Stimulated activated CD4-positive, alpha-beta T cell treated with anti-CD3 and anti-CD28 coated beads, Interleukin-1b, Interleukin-23, amount 100 ng/mL, for 4 hours (primary cell): ENCODE data around the gene SLC1A7.

Experiments used
- DNase-seq, 2 donors: peaks; one replicate each; pipeline ENCODE4 v3.0.0-alpha.2; 2020; ENCODE audit warnings: low read depth in 2 of 2

Gene SLC1A7

DNA sequence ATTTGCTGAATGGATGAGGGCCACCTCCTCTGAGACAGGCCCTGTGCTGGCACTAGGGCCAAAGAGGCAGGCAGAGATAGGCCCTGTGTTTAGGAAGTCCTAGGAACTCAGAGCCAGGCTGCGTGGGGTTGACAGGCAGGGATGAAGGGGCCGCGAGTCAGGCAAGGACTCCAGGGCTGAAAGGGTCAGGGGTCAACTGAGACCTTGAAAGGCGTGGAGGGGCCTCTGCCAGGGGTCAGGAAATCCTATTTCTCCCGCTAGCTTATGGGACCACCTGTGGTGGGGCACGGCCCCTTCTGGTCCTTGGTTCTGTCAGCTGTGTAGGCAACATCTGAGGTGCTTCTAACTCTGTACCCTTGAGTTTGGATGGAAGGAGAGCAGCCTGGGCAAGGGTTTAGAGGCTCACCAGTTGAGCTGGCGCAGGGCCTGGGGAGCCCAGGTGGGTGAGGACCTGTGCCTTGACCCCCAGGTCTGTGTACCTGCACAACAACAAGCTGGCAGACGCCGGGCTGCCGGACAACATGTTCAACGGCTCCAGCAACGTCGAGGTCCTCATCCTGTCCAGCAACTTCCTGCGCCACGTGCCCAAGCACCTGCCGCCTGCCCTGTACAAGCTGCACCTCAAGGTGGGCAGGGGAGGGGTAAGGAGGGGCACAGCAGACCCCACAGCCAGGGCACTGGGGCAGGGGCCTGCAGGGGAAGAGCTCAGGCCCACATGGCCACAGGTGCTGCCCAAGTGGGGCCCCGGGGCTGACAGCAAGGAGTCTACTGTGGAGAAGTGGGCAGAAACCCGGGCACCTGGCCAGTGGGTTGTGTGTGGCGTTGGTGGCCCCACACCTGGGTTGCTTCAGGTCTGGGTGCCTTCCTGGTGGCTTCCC is 65.5 kb downstream of the SLC1A7 start:
- DNase-seq: no peak

DNA sequence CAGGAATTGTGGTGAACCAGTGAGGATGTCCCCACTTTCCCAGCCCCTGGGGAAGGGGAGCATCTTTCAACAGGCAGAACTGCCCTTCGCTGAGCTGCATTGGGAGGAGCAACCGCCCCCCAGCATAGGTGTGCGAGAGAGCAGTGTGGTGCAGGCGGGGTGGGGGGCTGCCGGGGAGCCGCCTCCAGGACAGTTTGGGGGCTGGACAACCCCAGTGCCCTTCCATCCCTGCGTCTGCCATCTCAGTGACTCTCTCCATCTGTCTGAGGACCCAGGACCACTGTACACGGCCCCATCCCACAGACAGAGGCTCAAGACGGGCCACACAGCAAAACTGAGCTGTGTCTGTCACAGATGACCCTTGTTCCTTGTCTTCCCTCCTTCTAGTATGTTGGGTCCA is 66.3 kb downstream of the SLC1A7 start:
- no peak for DNase-seq

- DNase-seq: no peak
Measured at GRCh38 chr1:53075761-53076163, 66.7 kb downstream of the SLC1A7 start.

- no peak for DNase-seq
Measured at GRCh38 chr1:53075206-53075605, 67.2 kb downstream of the SLC1A7 start.

DNA sequence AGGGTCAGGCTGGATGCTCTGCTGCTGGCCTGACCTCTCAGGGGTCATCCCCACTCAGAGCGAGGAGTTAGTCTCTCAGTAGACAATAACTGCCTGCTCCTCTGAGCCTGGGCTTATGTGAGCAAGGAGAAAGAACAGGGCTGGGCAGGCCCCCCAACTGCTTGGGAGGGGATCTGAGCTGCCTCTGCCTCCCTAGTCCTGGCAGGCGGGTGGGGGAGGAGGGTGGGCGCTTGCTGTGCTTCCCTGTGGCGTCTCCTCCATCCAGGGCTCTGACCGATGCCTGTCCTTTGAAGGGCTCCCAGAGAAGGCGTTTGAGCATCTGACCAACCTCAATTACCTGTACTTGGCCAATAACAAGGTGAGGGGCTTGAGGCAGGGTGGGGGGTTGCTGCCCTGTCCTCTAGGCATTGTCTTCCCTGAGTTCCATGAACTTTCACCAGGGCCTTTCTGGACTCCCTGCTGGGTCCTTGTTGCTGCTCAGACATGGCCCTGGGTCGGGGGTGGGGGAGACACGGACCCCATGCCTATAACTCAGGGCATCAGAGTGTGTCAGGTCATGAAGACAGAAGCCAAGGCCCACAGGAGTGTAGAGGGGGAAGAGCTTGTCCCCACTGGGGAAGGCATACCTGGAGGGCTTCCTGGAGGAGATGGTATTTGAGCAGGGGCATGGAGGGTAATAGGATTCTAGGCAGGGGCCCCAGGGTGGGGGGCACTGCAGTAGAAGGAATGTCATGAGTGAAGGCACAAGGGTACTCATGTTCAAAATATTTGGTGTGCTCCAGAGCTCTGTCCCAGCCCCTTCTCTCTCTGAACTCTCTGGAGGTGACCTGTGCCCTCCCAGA is 67.9 kb downstream of the SLC1A7 start:
- DNase-seq: no peak

GRCh38 chr1:53073868-53074311 is 68.5 kb downstream of the SLC1A7 start:
- DNase-seq: no peak

DNA sequence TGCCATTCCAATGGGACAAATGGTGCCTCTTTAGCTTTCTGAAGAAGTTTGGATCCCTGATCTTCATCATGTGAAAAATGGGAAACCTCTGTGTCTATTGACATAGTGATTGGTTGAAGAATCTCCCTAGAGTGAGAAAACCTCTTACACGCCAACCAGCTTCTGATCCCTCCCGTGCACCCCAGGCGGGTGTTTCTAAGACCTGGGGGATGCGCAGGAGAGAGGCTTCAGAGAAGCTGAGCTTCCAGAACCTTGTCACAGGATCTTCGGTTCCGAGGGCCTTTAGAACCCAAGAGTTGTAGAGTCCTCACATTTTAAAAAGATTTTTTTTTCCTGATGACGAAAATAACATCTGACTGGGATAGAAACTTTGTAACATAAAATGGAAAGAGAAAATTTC is 69.2 kb downstream of the SLC1A7 start:
- DNase-seq: no peak

- no peak for DNase-seq
Measured at GRCh38 chr1:53071915-53072314, 70.5 kb downstream of the SLC1A7 start.

- DNase-seq: no peak
Measured at GRCh38 chr1:53071167-53071865, 71.1 kb downstream of the SLC1A7 start.

DNA sequence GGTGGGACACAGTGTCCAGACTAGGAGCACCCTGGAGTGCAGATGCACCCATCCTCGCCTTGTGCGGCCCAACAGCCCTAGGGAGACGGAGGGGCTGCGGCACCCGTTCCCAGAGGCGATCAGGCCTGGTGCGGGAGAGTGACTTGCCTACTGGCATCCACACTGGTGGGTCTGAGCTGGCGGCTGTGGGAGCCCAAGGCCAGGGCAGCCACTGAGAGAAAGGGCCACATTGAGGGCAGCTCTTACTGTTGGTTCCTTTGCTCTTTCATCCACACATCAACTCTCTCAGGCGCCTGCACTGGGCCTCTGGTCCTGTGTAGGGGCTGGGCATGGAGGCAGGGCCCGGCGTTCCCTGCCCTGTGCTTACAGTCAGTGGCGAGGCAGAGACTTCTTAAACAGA is 71.8 kb downstream of the SLC1A7 start:
- DNase-seq: no peak

DNA sequence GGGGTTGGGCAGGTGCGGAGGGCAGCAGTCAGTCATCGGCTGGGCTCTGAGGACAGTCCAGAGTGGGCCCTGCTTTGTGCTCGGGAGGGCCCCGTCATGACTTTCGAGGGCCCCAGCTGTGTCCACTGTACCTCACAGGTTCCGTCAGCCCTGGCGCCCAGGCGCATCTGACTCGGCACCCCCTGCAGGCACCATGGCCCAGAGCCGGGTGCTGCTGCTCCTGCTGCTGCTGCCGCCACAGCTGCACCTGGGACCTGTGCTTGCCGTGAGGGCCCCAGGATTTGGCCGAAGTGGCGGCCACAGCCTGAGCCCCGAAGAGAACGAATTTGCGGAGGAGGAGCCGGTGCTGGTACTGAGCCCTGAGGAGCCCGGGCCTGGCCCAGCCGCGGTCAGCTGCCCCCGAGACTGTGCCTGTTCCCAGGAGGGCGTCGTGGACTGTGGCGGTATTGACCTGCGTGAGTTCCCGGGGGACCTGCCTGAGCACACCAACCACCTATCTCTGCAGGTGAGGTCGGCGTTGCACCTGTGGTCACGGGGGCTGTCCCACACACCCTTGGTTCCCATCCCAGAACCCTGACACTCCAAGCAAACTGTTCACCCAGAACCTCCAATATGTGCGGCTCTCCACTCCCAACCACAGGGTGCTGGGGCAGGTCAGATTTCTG is 72.6 kb downstream of the SLC1A7 start:
- DNase-seq: no peak

- DNase-seq: no peak
Measured at GRCh38 chr1:53069265-53069662, 73.2 kb downstream of the SLC1A7 start.

- no peak for DNase-seq
Measured at GRCh38 chr1:53068314-53069099, 73.9 kb downstream of the SLC1A7 start.

DNA sequence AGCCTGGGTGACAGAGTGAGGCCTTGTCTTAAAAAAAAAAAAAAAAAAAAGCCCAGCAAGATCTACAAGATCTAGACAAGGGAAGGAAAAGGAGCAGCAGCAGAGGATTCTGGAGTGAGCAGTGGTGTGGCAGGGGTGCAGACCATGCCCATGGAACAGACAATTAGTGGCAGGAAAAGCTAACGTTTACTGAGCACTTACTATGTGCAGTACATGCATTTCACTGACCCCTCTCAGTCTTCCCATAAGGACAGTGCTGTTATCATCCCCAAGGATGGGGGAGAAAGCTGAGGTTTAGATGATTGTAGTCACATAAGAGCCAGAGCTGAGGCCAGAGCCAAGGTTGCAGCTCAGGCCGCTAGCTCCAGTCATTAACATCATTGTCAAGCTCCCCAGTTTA is 74.6 kb downstream of the SLC1A7 start:
- DNase-seq: no peak

DNA sequence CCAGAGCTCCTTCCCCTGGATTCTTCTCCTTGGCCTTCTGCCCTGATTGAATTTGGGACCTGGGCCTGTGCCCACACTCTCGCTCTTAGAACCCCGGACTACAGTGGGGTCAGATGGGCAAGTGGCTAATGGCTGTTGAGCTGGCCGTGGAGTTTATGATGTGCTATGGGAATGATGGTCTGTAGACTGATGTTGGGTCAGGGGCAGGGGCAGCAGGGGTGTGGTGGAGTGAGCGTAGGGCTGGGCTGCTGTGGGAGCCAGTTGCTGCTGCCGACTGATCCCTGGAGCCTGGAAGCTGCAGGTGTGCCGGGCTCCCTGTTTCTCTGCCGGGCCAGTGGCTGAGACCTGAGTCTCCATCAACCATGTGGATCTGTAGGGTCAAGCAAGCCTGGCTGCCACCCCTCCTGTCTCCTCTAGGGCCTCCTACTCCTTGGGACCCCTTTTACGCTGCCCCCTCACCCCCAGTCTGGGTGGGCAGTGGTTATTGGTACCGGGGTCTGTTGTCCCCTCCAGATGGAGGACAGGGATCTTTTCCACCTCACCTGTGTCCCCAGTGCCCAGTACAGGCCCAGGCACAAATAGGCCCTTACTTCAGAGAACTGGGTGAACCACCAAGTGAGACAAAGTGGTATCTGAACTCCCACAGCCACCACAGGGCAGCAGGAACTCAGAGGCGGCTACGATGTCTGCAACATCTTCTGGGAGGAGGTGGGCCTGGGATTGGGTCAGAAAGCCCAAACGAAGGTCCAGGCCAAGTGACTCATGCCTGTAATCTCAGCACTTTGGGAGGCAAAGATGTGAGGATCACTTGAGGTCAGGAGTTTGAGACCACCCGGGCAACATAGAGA is 75.3 kb downstream of the SLC1A7 start:
- DNase-seq: no peak

GRCh38 chr1:53066488-53066887 is 76.0 kb downstream of the SLC1A7 start:
- no peak for DNase-seq

GRCh38 chr1:53065391-53065790 is 77.0 kb downstream of the SLC1A7 start:
- no peak for DNase-seq

DNA sequence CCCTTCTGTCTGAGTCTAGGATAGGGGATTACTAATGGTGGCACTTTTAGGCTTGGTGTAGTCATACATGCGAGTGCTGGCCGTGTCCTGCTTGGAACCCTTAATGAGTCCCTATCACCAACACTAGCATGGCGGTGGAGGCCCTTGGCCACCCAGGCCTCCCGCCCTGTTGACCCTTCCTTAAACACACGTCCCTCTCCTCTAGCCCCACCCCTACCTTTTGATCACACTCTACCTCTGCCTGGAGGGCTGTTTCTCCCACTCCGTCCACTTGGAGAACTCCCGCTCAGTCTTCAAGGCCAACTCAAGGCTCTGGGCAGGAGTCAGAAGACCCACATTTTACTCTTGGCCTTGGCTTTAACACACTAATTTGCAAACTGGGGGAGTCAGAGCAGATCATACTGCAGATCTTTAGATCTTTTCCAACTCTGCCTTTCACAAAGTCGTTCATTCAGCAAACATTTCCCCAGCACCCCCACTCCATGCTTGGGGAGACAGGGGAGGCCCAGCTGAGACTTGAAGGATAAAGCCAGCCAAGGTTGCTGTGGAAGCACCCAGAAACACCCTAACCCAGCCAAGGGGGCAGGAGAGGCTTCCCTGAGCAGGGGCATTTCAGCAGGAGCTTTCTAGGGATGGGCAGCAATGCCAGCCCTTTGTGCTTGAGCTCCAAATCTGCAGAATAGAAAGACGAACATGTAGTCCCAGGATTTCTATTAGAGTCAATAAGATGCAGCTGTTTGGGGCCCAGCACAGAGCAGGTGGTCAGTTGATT is 78.5 kb downstream of the SLC1A7 start:
- DNase-seq: no peak
